SU-DHL-6 (cell line): ENCODE measurements around the gene MAP3K4.

Experiments used
- H2AFZ ChIP-seq: fragments of 200-600 bp; sonication (generic); 2 replicates; pipeline ENCODE4 v1.6.1; 2014; ENCODE audit warnings: low read depth, mild to moderate bottlenecking, moderate library complexity, mixed read lengths, antibody characterized with exemption, low read length; ENCODE audit not compliant: severe bottlenecking
- H3F3A ChIP-seq: fragments of 200-600 bp; shearing (Covaris generic); 2 replicates; pipeline ENCODE4 v1.6.0; 2016; ENCODE audit warnings: antibody characterized with exemption, mild to moderate bottlenecking; ENCODE audit not compliant: insufficient read depth
- H3K27ac ChIP-seq: fragments of 200-600 bp; sonication (generic); 2 replicates; pipeline ENCODE4 v1.5.1; 2016; ENCODE audit warnings: low read depth, mild to moderate bottlenecking, low read length, moderate library complexity, mixed read lengths
- H3K27me3 ChIP-seq: fragments of 200-600 bp; sonication (generic), shearing (Covaris generic); 2 replicates; pipeline ENCODE4 v1.6.0; 2014; ENCODE audit warnings: mild to moderate bottlenecking, low read length
- H3K36me3 ChIP-seq: fragments of 200-600 bp; sonication (generic); 2 replicates; pipeline ENCODE4 v1.6.1; 2014; ENCODE audit warnings: mild to moderate bottlenecking, low read length, mixed read lengths
- H3K4me2 ChIP-seq: fragments of 300-600, 200-600 bp; shearing (Covaris generic), sonication (generic); 2 replicates; pipeline ENCODE4 v1.6.0; 2014; ENCODE audit warnings: low read length, low read depth, mild to moderate bottlenecking; ENCODE audit not compliant: poor library complexity, severe bottlenecking
- H3K4me3 ChIP-seq: fragments of 200-600 bp; sonication (generic); 2 replicates; pipeline ENCODE4 v1.5.1; 2014; ENCODE audit warnings: antibody characterized with exemption, low read length, mild to moderate bottlenecking, mixed read lengths; ENCODE audit not compliant: insufficient read depth, poor library complexity, severe bottlenecking
- H3K79me2 ChIP-seq: fragments of 200-600 bp; sonication (generic); 2 replicates; pipeline ENCODE4 v1.6.1; 2014; ENCODE audit warnings: mild to moderate bottlenecking, low read length, moderate library complexity; ENCODE audit not compliant: insufficient read depth
- H3K9ac ChIP-seq: fragments of 200-600 bp; sonication (generic); 2 replicates; pipeline ENCODE4 v1.7.0; 2014; ENCODE audit warnings: mild to moderate bottlenecking, low read length
- H3K9me2 ChIP-seq: fragments of 200-600 bp; sonication (generic); replicated peaks from 2 replicates; pipeline ENCODE4 v1.6.1; 2014; ENCODE audit warnings: low read length; ENCODE audit not compliant: insufficient read depth
- H3K9me3 ChIP-seq: fragments of 200-600 bp; sonication (generic); 2 replicates; pipeline ENCODE4 v1.6.1; 2014; ENCODE audit warnings: low read length, mixed read lengths; ENCODE audit not compliant: insufficient read depth
- H4K20me1 ChIP-seq: fragments of 200-600 bp; sonication (generic); 2 replicates; pipeline ENCODE4 v1.6.1; 2014; ENCODE audit warnings: low read depth, mild to moderate bottlenecking, antibody characterized with exemption, low read length, moderate library complexity, mixed read lengths
- EZH2phosphoT487 ChIP-seq: fragments of 200-600 bp; sonication (generic), shearing (Covaris generic); conservative IDR thresholded peaks from 2 replicates; pipeline ENCODE4 v1.6.1; 2018; ENCODE audit warnings: mild to moderate bottlenecking, antibody characterized with exemption, low read length, moderate library complexity, mixed read lengths
- TF ChIP-seq, protein P1 (sequence below): fragments of 200-600 bp; sonication (generic); IDR thresholded peaks from one replicate; pipeline ENCODE4 v1.5.1; 2017; ENCODE audit warnings: antibody characterized with exemption, mild to moderate bottlenecking, low read length, moderate library complexity; ENCODE audit not compliant: insufficient read depth, poor library complexity, severe bottlenecking

MAP3K4 gene

DNA sequence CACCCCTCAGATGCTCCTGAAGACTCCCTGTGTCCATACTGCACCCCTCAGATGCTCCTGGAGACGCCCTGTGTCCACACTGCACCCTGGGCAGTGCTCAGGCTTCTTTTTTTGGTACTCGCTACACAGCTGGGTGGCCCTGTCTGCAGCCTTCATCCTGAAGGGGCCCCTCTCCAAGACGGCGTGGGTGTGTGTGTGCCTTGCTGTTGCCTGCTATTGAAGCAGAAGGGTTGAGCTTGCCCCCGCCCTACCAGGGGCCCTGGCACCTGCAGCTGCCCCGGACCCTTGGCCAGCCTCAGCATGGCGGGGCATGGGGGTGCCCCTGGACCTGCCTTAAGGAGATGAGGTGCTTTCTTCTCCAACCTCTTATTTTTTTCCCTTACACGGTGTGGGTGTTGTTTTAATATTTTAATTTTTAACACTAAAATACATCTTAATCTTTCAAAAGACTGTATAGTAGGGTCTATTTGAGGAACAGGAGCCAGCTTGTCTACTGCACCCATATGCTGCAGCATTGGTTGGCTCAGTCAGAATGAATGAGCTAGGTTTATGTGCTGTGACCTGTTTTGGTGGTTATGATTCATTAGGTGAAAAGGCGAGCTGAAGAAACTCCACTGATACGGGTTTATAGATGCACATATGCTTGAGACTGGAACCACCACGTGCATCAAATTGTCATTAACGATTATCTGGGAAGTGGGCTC, 146.4 kb downstream of the MAP3K4 start:
- no peak overlapping the region for H3K4me2 ChIP-seq
- H3K27me3 ChIP-seq = no peaks in the 10 kb centered on the region
- no peaks in the 10 kb centered on the region for H3K79me2 ChIP-seq
- no peak overlapping the region for H3K4me3 ChIP-seq
- no peak overlapping the region for H2AFZ ChIP-seq
- H3F3A ChIP-seq = no peaks in the 10 kb centered on the region
- TF ChIP-seq, protein P1, sequence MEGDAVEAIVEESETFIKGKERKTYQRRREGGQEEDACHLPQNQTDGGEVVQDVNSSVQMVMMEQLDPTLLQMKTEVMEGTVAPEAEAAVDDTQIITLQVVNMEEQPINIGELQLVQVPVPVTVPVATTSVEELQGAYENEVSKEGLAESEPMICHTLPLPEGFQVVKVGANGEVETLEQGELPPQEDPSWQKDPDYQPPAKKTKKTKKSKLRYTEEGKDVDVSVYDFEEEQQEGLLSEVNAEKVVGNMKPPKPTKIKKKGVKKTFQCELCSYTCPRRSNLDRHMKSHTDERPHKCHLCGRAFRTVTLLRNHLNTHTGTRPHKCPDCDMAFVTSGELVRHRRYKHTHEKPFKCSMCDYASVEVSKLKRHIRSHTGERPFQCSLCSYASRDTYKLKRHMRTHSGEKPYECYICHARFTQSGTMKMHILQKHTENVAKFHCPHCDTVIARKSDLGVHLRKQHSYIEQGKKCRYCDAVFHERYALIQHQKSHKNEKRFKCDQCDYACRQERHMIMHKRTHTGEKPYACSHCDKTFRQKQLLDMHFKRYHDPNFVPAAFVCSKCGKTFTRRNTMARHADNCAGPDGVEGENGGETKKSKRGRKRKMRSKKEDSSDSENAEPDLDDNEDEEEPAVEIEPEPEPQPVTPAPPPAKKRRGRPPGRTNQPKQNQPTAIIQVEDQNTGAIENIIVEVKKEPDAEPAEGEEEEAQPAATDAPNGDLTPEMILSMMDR = no peak
- no peak for TF ChIP-seq EZH2phosphoT487
- no peaks in the 10 kb centered on the region for H3K9me2 ChIP-seq
- H3K27ac ChIP-seq = no peak overlapping the region
- no peak overlapping the region for H3K9ac ChIP-seq
- no peaks in the 10 kb centered on the region for H3K36me3 ChIP-seq
- no peaks in the 10 kb centered on the region for H3K9me3 ChIP-seq
- no peaks in the 10 kb centered on the region for H4K20me1 ChIP-seq

DNA sequence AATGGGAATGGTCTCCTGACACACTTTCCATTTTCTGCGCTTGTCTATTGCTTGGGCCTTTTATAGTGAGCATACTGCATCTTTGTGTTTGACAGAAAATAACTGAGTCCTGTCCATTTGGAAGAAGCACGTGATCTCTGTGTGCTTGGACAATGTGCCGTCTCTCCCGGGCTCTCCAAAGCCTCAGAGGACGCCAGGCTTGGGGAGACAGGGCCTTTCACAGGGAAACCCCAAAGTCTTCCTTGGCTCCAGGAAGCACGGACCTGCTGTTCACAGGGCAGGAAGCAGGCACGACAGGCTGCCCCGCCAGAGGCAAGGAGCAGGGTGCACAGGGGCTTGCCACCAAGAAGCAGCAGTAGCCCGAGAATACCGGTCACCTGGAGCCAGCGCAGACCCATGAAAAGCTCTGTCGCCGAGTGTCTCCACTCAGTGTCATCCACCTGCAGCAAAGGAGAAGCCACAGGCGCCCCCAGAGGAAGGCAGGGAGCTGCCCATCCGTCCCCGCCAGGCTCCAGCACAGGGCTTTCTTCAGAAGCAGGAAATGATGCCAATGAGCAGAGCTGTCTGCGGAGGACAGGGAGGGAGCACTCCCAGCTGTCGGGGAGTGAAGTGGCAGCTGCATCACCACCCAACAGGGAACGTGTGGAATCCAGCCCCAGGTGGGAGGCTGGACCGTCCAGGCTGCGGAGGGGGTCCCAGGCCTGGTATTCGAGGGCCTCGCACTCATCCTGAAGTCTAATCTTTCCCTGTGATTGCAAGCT, 147.2 kb downstream of the MAP3K4 start:
- no peak overlapping the region for H3K4me2 ChIP-seq
- H4K20me1 ChIP-seq = no peaks in the 10 kb centered on the region
- no peaks in the 10 kb centered on the region for H3F3A ChIP-seq
- no peaks in the 10 kb centered on the region for H3K9me3 ChIP-seq
- H3K36me3 ChIP-seq = no peaks in the 10 kb centered on the region
- H3K4me3 ChIP-seq = no peak overlapping the region
- no peak overlapping the region for H3K27ac ChIP-seq
- H3K9me2 ChIP-seq = no peaks in the 10 kb centered on the region
- no peaks in the 10 kb centered on the region for H3K27me3 ChIP-seq
- no peak overlapping the region for H3K9ac ChIP-seq
- no peak for TF ChIP-seq EZH2phosphoT487
- TF ChIP-seq, protein P1 = no peak
- H2AFZ ChIP-seq = no peak overlapping the region
- H3K79me2 ChIP-seq = no peaks in the 10 kb centered on the region

DNA sequence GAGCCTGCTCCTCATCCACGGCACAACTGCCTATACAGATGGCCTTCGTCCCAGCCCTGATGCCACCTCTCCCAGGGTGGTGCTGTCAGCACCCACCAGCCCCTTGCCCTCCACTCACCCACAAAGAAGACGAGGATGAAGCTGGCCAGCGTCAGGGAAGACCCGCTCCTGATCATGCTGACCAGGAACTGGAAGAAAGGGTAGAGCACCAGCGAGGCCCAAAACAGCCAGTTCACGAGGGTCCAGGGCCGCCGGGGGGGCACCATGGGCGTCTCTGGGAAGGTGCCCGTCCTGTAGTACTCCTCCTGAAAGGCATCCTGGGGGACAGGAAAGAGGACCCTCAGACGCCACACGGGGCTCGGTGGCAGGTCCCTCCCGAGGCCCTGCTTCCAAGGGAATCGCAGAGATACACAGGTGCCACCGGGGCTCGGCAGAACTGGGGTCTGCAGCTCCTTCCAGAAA, 147.8 kb downstream of the MAP3K4 start:
- Histone ChIP-seq H3F3A (no peaks in the 10 kb centered on the region), H3K36me3 (no peaks in the 10 kb centered on the region), H3K9me2 (no peaks in the 10 kb centered on the region), H3K27me3 (no peaks in the 10 kb centered on the region), H2AFZ (no peak overlapping the region), H3K79me2 (no peaks in the 10 kb centered on the region), H3K4me2 (no peak overlapping the region), H4K20me1 (no peaks in the 10 kb centered on the region), H3K9me3 (no peaks in the 10 kb centered on the region), H3K4me3 (no peak overlapping the region), H3K9ac (no peak overlapping the region), H3K27ac (no peak overlapping the region)
- TF ChIP-seq EZH2phosphoT487 = no peak
- TF ChIP-seq, protein P1 = no peak
